PC-3 (cell line): ENCODE data around the gene AVL9. TPM values are rescaled to one million over a fixed set of nuclear protein-coding genes. Genes with fewer than 3 reads are reported as not detected.

Experiments
- ATAC-seq: fragments of 200-7000 bp; cut with Tn5 transposase; 2 replicates; pipeline ENCODE4 v1.9.1; 2020; ENCODE audit warnings: mild to moderate bottlenecking, moderate library complexity
- BruUV-seq: library from RNA; stranded (reverse); fragments of 400-500 nt; replicated peaks from 2 replicates; lab custom pipeline; 2021; lab: Mats Ljungman, UMichigan
- CTCF ChIA-PET: fragments of 300-600 bp; sonication (Branson Sonifier 250); formaldehyde crosslinking; loops from one replicate; lab custom pipeline; 2022; ENCODE audit warnings: antibody characterized with exemption; lab: Charles Lee
- POLR2A ChIA-PET: fragments of 300-600 bp; sonication (Branson Sonifier 250); formaldehyde crosslinking; loops from one replicate; lab custom pipeline; 2022; ENCODE audit warnings: antibody characterized with exemption; ENCODE audit not compliant: unreplicated experiment; lab: Charles Lee
- DNase-seq: peaks from one replicate; pipeline ENCODE4 v3.0.0-alpha.2; 2015
- H2AFZ ChIP-seq: fragments of 300-600 bp; sonication (generic); 2 replicates; pipeline ENCODE4 v1.6.0; 2016; ENCODE audit warnings: antibody characterized with exemption, low read length
- H3F3A ChIP-seq: fragments of 300-600 bp; sonication (generic); one replicate; pipeline ENCODE4 v1.6.0; 2017; ENCODE audit warnings: antibody characterized with exemption, low read length, control low read depth, mild to moderate bottlenecking; ENCODE audit not compliant: unreplicated experiment
- H3K27ac ChIP-seq: fragments of 300-600 bp; sonication (generic); 2 replicates; pipeline ENCODE4 v1.5.1; 2016; ENCODE audit warnings: mild to moderate bottlenecking, low read length
- H3K27me3 ChIP-seq: fragments of 300-600 bp; sonication (generic); 2 replicates; pipeline ENCODE4 v1.6.1; 2016; ENCODE audit warnings: low read length, mixed read lengths
- H3K36me3 ChIP-seq: fragments of 300-600 bp; sonication (generic); 2 replicates; pipeline ENCODE4 v1.6.1; 2016; ENCODE audit warnings: low read depth, mixed run types, low read length, mixed read lengths
- H3K4me1 ChIP-seq: fragments of 300-600 bp; sonication (generic); 2 replicates; pipeline ENCODE4 v1.5.1; 2016; ENCODE audit warnings: low read length; ENCODE audit not compliant: insufficient read depth
- H3K4me2 ChIP-seq: fragments of 300-600 bp; sonication (generic); 2 replicates; pipeline ENCODE4 v1.6.0; 2016; ENCODE audit warnings: low read length
- H3K4me3 ChIP-seq: fragments of 300-600 bp; sonication (generic); 2 replicates; pipeline ENCODE4 v1.5.1; 2016; ENCODE audit warnings: mild to moderate bottlenecking, low read length, mixed read lengths
- H3K79me2 ChIP-seq: fragments of 300-600 bp; sonication (generic); 2 replicates; pipeline ENCODE4 v1.6.1; 2017; ENCODE audit warnings: low read length, mixed read lengths
- H3K9ac ChIP-seq: fragments of 300-600 bp; sonication (generic); 2 replicates; pipeline ENCODE4 v1.6.0; 2016; ENCODE audit warnings: mild to moderate bottlenecking, low read length
- H3K9me2 ChIP-seq: fragments of 300-600 bp; sonication (generic); replicated peaks from 2 replicates; pipeline ENCODE4 v1.6.1; 2016; ENCODE audit warnings: mixed run types, low read length, mixed read lengths
- H3K9me3 ChIP-seq: fragments of 300-600 bp; sonication (generic); 2 replicates; pipeline ENCODE4 v1.6.1; 2016; ENCODE audit warnings: low read length, mixed read lengths
- H4K20me1 ChIP-seq: fragments of 300-600 bp; sonication (generic); 2 replicates; pipeline ENCODE4 v1.6.1; 2016; ENCODE audit warnings: low read length, mixed read lengths
- EZH2 ChIP-seq: fragments of 300-600 bp; sonication (generic); IDR thresholded peaks from one replicate; pipeline ENCODE4 v1.6.1; 2017; ENCODE audit warnings: antibody characterized with exemption, mild to moderate bottlenecking, low read length; ENCODE audit not compliant: unreplicated experiment
- EZH2phosphoT487 ChIP-seq: fragments of 300-600 bp; sonication (generic); IDR thresholded peaks from 2 replicates; pipeline ENCODE4 v1.6.1; 2018; ENCODE audit warnings: mild to moderate bottlenecking, antibody characterized with exemption, low read length, borderline replicate concordance
- intact Hi-C: fragments of 100-400 bp; cut with micrococcal nuclease; formaldehyde crosslinking; loops from 2 replicates; pipeline ENCODE4 v1.9.0; 2023
- total RNA-seq: library from RNA; depleted of rRNA; stranded (reverse); fragments of >200 nt; gene quantifications from 2 replicates; pipeline ENCODE4 v1.2.3, GENCODE V29; 2014
- TF ChIP-seq, protein P1 (sequence below): fragments of 300-600 bp; sonication (generic); conservative IDR thresholded peaks from 2 replicates; pipeline ENCODE4 v1.5.1; 2017; ENCODE audit warnings: antibody characterized with exemption, low read depth, mild to moderate bottlenecking, low read length

Gene AVL9
- total RNA-seq, 1 experiment from 2014 or later: 13.2 TPM

DNA sequence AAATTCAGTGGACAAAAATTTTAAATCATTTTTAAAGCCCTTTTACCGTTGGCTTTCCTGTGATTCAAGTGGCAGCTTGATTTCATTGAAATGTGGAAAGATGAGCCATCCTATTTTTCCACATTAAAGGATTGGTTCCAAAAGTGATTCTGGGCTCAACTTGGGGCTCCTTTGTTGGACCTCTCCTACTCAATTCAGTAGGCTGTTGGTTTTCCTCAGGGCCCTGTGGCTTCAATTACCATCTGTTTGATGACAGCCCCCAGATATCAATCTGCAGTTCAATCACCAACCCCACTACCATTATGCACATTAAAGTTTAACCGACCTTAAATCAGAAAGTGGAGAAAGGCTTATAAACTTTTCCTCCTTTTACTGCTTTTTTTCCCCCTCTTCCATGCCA lies 47.3 kb downstream of the AVL9 start:
- H3K9me3 ChIP-seq: no peaks in the 10 kb centered on the region
- ATAC-seq (no peak), DNase-seq (no peak)
- no peaks in the 10 kb centered on the region for H3K4me1 ChIP-seq
- no peak overlapping the region for H3K4me3 ChIP-seq
- 0 out of 2 replicates have a peak, but pooled peaks cover 7% of the 10 kb centered on the region for H3K36me3 ChIP-seq
- H3K79me2 ChIP-seq: peaks cover 17% of the 10 kb centered on the region
- no peak for TF ChIP-seq EZH2phosphoT487
- TF ChIP-seq, protein P1, sequence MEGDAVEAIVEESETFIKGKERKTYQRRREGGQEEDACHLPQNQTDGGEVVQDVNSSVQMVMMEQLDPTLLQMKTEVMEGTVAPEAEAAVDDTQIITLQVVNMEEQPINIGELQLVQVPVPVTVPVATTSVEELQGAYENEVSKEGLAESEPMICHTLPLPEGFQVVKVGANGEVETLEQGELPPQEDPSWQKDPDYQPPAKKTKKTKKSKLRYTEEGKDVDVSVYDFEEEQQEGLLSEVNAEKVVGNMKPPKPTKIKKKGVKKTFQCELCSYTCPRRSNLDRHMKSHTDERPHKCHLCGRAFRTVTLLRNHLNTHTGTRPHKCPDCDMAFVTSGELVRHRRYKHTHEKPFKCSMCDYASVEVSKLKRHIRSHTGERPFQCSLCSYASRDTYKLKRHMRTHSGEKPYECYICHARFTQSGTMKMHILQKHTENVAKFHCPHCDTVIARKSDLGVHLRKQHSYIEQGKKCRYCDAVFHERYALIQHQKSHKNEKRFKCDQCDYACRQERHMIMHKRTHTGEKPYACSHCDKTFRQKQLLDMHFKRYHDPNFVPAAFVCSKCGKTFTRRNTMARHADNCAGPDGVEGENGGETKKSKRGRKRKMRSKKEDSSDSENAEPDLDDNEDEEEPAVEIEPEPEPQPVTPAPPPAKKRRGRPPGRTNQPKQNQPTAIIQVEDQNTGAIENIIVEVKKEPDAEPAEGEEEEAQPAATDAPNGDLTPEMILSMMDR: no peak
- POLR2A ChIA-PET: no interaction called here
- CTCF ChIA-PET: no interaction called here
- no peaks in the 10 kb centered on the region for H3F3A ChIP-seq
- intact Hi-C loops: no loop called here
- no peaks in the 10 kb centered on the region for H4K20me1 ChIP-seq
- no peak overlapping the region for H3K27ac ChIP-seq
- H2AFZ ChIP-seq: no peak overlapping the region
- H3K9me2 ChIP-seq: no peaks in the 10 kb centered on the region
- no peak overlapping the region for H3K4me2 ChIP-seq
- no TSS peak for BruUV-seq
- no peak overlapping the region for H3K9ac ChIP-seq
- H3K27me3 ChIP-seq: no peaks in the 10 kb centered on the region

DNA sequence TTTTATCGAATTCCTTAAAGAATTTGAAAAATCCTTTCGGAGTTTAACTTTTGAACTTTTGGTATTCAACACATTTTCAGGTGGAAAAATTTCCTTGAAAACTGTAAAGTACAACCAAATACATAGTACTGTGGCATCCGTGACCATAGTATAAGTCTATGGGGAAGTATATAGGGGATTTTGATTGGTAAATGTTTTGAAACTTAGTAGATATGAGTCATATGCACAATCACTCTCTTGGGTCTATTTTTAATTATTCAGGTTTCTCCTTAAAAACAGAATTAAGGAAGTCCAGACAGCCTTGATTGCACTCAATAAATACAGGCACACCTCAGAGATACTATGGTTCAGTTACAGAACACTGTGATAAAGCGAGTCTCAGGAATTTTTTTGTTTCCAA lies 64.2 kb downstream of the AVL9 start:
- no peaks in the 10 kb centered on the region for H3K27me3 ChIP-seq
- no peak overlapping the region for H3K27ac ChIP-seq
- H3F3A ChIP-seq: no peaks in the 10 kb centered on the region
- BruUV-seq: no TSS peak
- H3K9ac ChIP-seq: no peak overlapping the region
- peaks cover 18% of the 10 kb centered on the region for H3K36me3 ChIP-seq
- TF ChIP-seq EZH2phosphoT487 (no peak), EZH2 (no peak)
- TF ChIP-seq, protein P1: no peak
- H2AFZ ChIP-seq: no peak overlapping the region
- ChIA-PET CTCF (no interaction called here), POLR2A (no interaction called here)
- H3K4me1 ChIP-seq: no peaks in the 10 kb centered on the region
- intact Hi-C loops: no loop called here
- no peak overlapping the region for H3K4me3 ChIP-seq
- ATAC-seq: no peak
- H3K9me3 ChIP-seq: no peaks in the 10 kb centered on the region
- no peak overlapping the region for H3K4me2 ChIP-seq
- H3K9me2 ChIP-seq: no peaks in the 10 kb centered on the region
- no peak for DNase-seq
- no peaks in the 10 kb centered on the region for H3K79me2 ChIP-seq
- H4K20me1 ChIP-seq: no peaks in the 10 kb centered on the region

DNA sequence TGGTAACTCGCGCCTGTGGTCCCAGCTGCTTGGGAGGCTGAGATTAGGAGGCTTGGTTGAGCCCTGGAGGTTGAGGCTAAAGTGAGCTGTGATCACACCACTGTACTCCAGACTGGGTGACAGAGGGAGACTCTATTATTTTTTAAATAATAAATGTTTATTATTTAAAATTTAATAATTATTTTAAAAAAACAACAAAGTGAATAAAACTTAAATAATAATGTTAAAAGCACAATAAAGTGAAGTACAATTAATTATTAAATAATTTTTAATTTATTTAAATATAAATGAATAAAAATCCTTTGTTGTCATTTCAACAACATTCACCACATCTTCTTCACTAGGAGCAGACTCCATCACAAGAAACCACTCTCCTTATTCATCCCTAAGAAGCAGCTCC lies 64.8 kb downstream of the AVL9 start:
- Histone ChIP-seq H3K4me1 (no peaks in the 10 kb centered on the region), H3K4me3 (no peak overlapping the region), H3K9ac (no peak overlapping the region), H4K20me1 (no peaks in the 10 kb centered on the region), H3K4me2 (no peak overlapping the region), H3K27ac (no peak overlapping the region), H3K36me3 (peaks cover 18% of the 10 kb centered on the region), H3K9me3 (no peaks in the 10 kb centered on the region), H3K9me2 (no peaks in the 10 kb centered on the region), H3K79me2 (no peaks in the 10 kb centered on the region), H3K27me3 (no peaks in the 10 kb centered on the region), H3F3A (no peaks in the 10 kb centered on the region), H2AFZ (no peak overlapping the region)
- no TSS peak for BruUV-seq
- TF ChIP-seq EZH2: no peak
- no peak for TF ChIP-seq EZH2phosphoT487
- ATAC-seq (no peak), DNase-seq (no peak)
- intact Hi-C loops: no loop called here
- CTCF ChIA-PET: no interaction called here
- POLR2A ChIA-PET: no interaction called here
